Trophoblast cell (in vitro differentiated cells and primary cell): ENCODE measurements around the gene KLHL2.

ENCODE experiments used
- DNase-seq, 2 donors: peaks; one replicate each; pipeline ENCODE4 v3.0.0-alpha.2; 2016
- H2AFZ ChIP-seq: 2 replicates; pipeline ENCODE4 v1.6.1; 2013; ENCODE audit warnings: low read length, moderate library complexity, mild to moderate bottlenecking; ENCODE audit not compliant: insufficient read depth, poor library complexity
- H2AK5ac ChIP-seq: 2 replicates; pipeline ENCODE4 v1.6.1; 2013; ENCODE audit warnings: mild to moderate bottlenecking, low read length
- H2BK120ac ChIP-seq: 2 replicates; pipeline ENCODE4 v1.6.1; 2013; ENCODE audit warnings: low read length, mild to moderate bottlenecking, moderate library complexity; ENCODE audit not compliant: insufficient read depth, poor library complexity
- H2BK12ac ChIP-seq: 2 replicates; pipeline ENCODE4 v1.6.1; 2013; ENCODE audit warnings: mild to moderate bottlenecking, low read length, moderate library complexity
- H2BK5ac ChIP-seq: 2 replicates; pipeline ENCODE4 v1.6.1; 2013; ENCODE audit warnings: low read length, low read depth, moderate library complexity, mild to moderate bottlenecking; ENCODE audit not compliant: poor library complexity
- H3K14ac ChIP-seq: 2 replicates; pipeline ENCODE4 v1.6.1; 2013; ENCODE audit warnings: mild to moderate bottlenecking, low read length
- H3K18ac ChIP-seq: 2 replicates; pipeline ENCODE4 v1.6.1; 2013; ENCODE audit warnings: mild to moderate bottlenecking, low read length
- H3K23ac ChIP-seq: 2 replicates; pipeline ENCODE4 v1.6.1; 2013; ENCODE audit warnings: low read length
- H3K27ac ChIP-seq: 2 replicates; pipeline ENCODE4 v1.5.1; 2013; ENCODE audit warnings: low read depth, mild to moderate bottlenecking, inconsistent platforms, low read length, moderate library complexity
- H3K27me3 ChIP-seq: 2 replicates; pipeline ENCODE4 v1.6.1; 2013; ENCODE audit warnings: inconsistent platforms, mild to moderate bottlenecking, low read length, moderate library complexity; ENCODE audit not compliant: insufficient read depth
- H3K36me3 ChIP-seq, 2 experiments: 1 replicate in 1 of 2; 2 replicates in 1 of 2; pipeline ENCODE4 v1.6.1; 2013; ENCODE audit warnings: low read length in 2 of 2, mild to moderate bottlenecking in 2 of 2, moderate library complexity in 1 of 2; ENCODE audit not compliant: insufficient read depth in 2 of 2, control insufficient read depth in 1 of 2
- H3K4ac ChIP-seq: 2 replicates; pipeline ENCODE4 v1.6.1; 2013; ENCODE audit warnings: low read depth, mild to moderate bottlenecking, low read length, moderate library complexity
- H3K4me1 ChIP-seq, 2 experiments: 1 replicate in 1 of 2; 2 replicates in 1 of 2; pipeline ENCODE4 v1.6.1; 2013; ENCODE audit warnings: low read length in 2 of 2, mild to moderate bottlenecking in 2 of 2, moderate library complexity in 1 of 2; ENCODE audit not compliant: insufficient read depth in 2 of 2, control insufficient read depth in 1 of 2
- H3K4me2 ChIP-seq: 2 replicates; pipeline ENCODE4 v1.6.1; 2013; ENCODE audit warnings: inconsistent platforms, mild to moderate bottlenecking, low read length, moderate library complexity
- H3K4me3 ChIP-seq: 2 replicates; pipeline ENCODE4 v1.5.1; 2013; ENCODE audit warnings: mild to moderate bottlenecking, low read depth, low read length, inconsistent platforms
- H3K79me1 ChIP-seq: one replicate; pipeline ENCODE4 v1.6.1; 2013; ENCODE audit warnings: low read length
- H3K79me2 ChIP-seq: 2 replicates; pipeline ENCODE4 v1.6.1; 2013; ENCODE audit warnings: low read length, mild to moderate bottlenecking; ENCODE audit not compliant: control insufficient read depth, insufficient read depth, poor library complexity
- H3K9ac ChIP-seq: 2 replicates; pipeline ENCODE4 v1.6.1; 2013; ENCODE audit warnings: mild to moderate bottlenecking, low read length
- H3K9me3 ChIP-seq: 2 replicates; pipeline ENCODE4 v1.6.1; 2013; ENCODE audit warnings: low read depth, mild to moderate bottlenecking, control low read depth, inconsistent platforms, low read length; ENCODE audit not compliant: insufficient read depth
- H4K12ac ChIP-seq: 2 replicates; pipeline ENCODE4 v1.6.1; 2013; ENCODE audit warnings: low read depth, mild to moderate bottlenecking, low read length, moderate library complexity
- H4K8ac ChIP-seq: 2 replicates; pipeline ENCODE4 v1.6.1; 2013; ENCODE audit warnings: low read depth, mild to moderate bottlenecking, low read length, moderate library complexity
- H4K91ac ChIP-seq: one replicate; pipeline ENCODE4 v1.6.1; 2013; ENCODE audit warnings: low read depth, mild to moderate bottlenecking, low read length, moderate library complexity
- WGBS: extraction: QIAGEN DNeasy Blood & Tissue Kit; methylation state at CpG from one replicate; pipeline ENCODE4 v1.1.7; 2013; ENCODE audit warnings: missing lambda C conversion rate; ENCODE audit not compliant: insufficient read length, insufficient coverage; ENCODE audit errors: extremely low coverage; 5-methylcytosine and 5-hydroxymethylcytosine counted together

KLHL2 gene

GRCh38 chr4:165359506-165359905, 152.1 kb downstream of the KLHL2 start:
- WGBS = no CpG with 5 or more reads among the region's 2 CpGs
- Histone ChIP-seq H2BK5ac (no peak overlapping the region), H3K23ac (no peak overlapping the region), H2AK5ac (no peak overlapping the region), H4K12ac (no peak overlapping the region), H3K27ac (no peak overlapping the region), H3K79me1 (no peaks in the 10 kb centered on the region), H2BK12ac (no peak overlapping the region), H3K4me3 (no peak overlapping the region), H3K27me3 (no peaks in the 10 kb centered on the region), H3K14ac (no peak overlapping the region), H2BK120ac (no peak overlapping the region), H2AFZ (no peak overlapping the region), H3K4me2 (no peak overlapping the region), H3K36me3 (no peaks in the 10 kb centered on the region), H4K8ac (no peak overlapping the region), H4K91ac (no peak overlapping the region), H3K9ac (no peak overlapping the region), H3K4ac (no peak overlapping the region), H3K18ac (no peak overlapping the region), H3K4me1 (no peaks in the 10 kb centered on the region), H3K79me2 (no peaks in the 10 kb centered on the region), H3K9me3 (no peaks in the 10 kb centered on the region)
- DNase-seq = no peak

GRCh38 chr4:165360041-165360695, 152.8 kb downstream of the KLHL2 start:
- Histone ChIP-seq H4K91ac (no peak overlapping the region), H3K27me3 (no peaks in the 10 kb centered on the region), H3K23ac (no peak overlapping the region), H3K4me3 (no peak overlapping the region), H2BK120ac (no peak overlapping the region), H3K14ac (no peak overlapping the region), H4K12ac (no peak overlapping the region), H2AFZ (no peak overlapping the region), H3K27ac (no peak overlapping the region), H2BK12ac (no peak overlapping the region), H2AK5ac (no peak overlapping the region), H3K4me1 (peaks cover 0 to 2% of the 10 kb centered on the region in 2 experiments), H3K36me3 (no peaks in the 10 kb centered on the region), H4K8ac (no peak overlapping the region), H2BK5ac (no peak overlapping the region), H3K9ac (no peak overlapping the region), H3K79me1 (no peaks in the 10 kb centered on the region), H3K4ac (no peak overlapping the region), H3K79me2 (no peaks in the 10 kb centered on the region), H3K4me2 (no peak overlapping the region), H3K18ac (no peak overlapping the region), H3K9me3 (no peaks in the 10 kb centered on the region)
- no CpG with 5 or more reads among the region's 6 CpGs for WGBS
- DNase-seq = no peak

- H3K4ac ChIP-seq = no peak overlapping the region
- H2AK5ac ChIP-seq = no peak overlapping the region
- H3K9ac ChIP-seq = no peak overlapping the region
- H3K4me1 ChIP-seq = peaks cover 0 to 2% of the 10 kb centered on the region in 2 experiments
- no CpG with 5 or more reads among the region's 7 CpGs for WGBS
- no peak overlapping the region for H3K23ac ChIP-seq
- H4K12ac ChIP-seq = no peak overlapping the region
- H3K9me3 ChIP-seq = no peaks in the 10 kb centered on the region
- H3K4me2 ChIP-seq = no peak overlapping the region
- no peak overlapping the region for H2BK5ac ChIP-seq
- H3K79me2 ChIP-seq = no peaks in the 10 kb centered on the region
- H3K27me3 ChIP-seq = no peaks in the 10 kb centered on the region
- H3K14ac ChIP-seq = no peak overlapping the region
- no peaks in the 10 kb centered on the region for H3K79me1 ChIP-seq
- H3K27ac ChIP-seq = no peak overlapping the region
- no peak overlapping the region for H3K18ac ChIP-seq
- no peak overlapping the region for H3K4me3 ChIP-seq
- H2BK12ac ChIP-seq = no peak overlapping the region
- H2BK120ac ChIP-seq = no peak overlapping the region
- DNase-seq = no peak
- no peak overlapping the region for H2AFZ ChIP-seq
- H4K91ac ChIP-seq = no peak overlapping the region
- H3K36me3 ChIP-seq = no peaks in the 10 kb centered on the region
- H4K8ac ChIP-seq = no peak overlapping the region
Observed at GRCh38 chr4:165360985-165361670, 153.8 kb downstream of the KLHL2 start.

GRCh38 chr4:165361810-165362209, 154.4 kb downstream of the KLHL2 start:
- Histone ChIP-seq H3K4me3 (no peak overlapping the region), H2BK120ac (no peak overlapping the region), H3K18ac (no peak overlapping the region), H2AK5ac (no peak overlapping the region), H3K9me3 (no peaks in the 10 kb centered on the region), H4K12ac (no peak overlapping the region), H3K27me3 (no peaks in the 10 kb centered on the region), H3K14ac (no peak overlapping the region), H3K79me2 (no peaks in the 10 kb centered on the region), H4K91ac (no peak overlapping the region), H2BK12ac (no peak overlapping the region), H3K4ac (no peak overlapping the region), H3K36me3 (no peaks in the 10 kb centered on the region), H3K9ac (no peak overlapping the region), H4K8ac (no peak overlapping the region), H2BK5ac (no peak overlapping the region), H3K27ac (no peak overlapping the region), H2AFZ (no peak overlapping the region), H3K4me2 (no peak overlapping the region), H3K4me1 (peaks cover 0 to 2% of the 10 kb centered on the region in 2 experiments), H3K23ac (no peak overlapping the region), H3K79me1 (no peaks in the 10 kb centered on the region)
- no peak for DNase-seq
- no CpG with 5 or more reads among the region's 2 CpGs for WGBS
